HG02884 (cell line): ENCODE data around the gene ETNK1.

Source experiments
- ATAC-seq: cut with Tn5 transposase; IDR thresholded peaks from one replicate; pipeline ENCODE4 v1.9.1; 2021; ENCODE audit warnings: mild to moderate bottlenecking, moderate library complexity; ENCODE audit not compliant: unreplicated experiment

Gene ETNK1

GRCh38 chr12:22731236-22731635 is 106.3 kb downstream of the ETNK1 start:
- ATAC-seq = no peak

- no peak for ATAC-seq
These were observed 108.8 kb downstream of the ETNK1 start for GRCh38 chr12:22733756-22734155.

GRCh38 chr12:22738945-22739344 is 114.0 kb downstream of the ETNK1 start:
- no peak for ATAC-seq
